ENCODE measurements around the gene KIAA1671. TPM values are rescaled to one million over a fixed set of nuclear protein-coding genes. Genes with fewer than 3 reads are reported as not detected.

Gene KIAA1671
- total RNA-seq, 2 donors from 2014 or later = 82.5 to 94.3 TPM

- intact Hi-C loops (cut with DNase I) = no loop called here
- no peaks in the 10 kb centered on the region for H3K4me1 ChIP-seq
- no peaks in the 10 kb centered on the region for H3K9me3 ChIP-seq
- H3K36me3 ChIP-seq = no peaks in the 10 kb centered on the region
- DNase-seq = no peak
- H3K9ac ChIP-seq (ENCODE audit: low read depth in 2 of 2, low read length in 2 of 2) = no peak overlapping the region
- no peak overlapping the region for H3K27ac ChIP-seq
- H3K27me3 ChIP-seq = no peaks in the 10 kb centered on the region
- H3K4me3 ChIP-seq = no peak overlapping the region
- no peak for TF ChIP-seq CTCF (IDR thresholded peaks at IDR 0.05)
These were observed 144.3 kb downstream of the KIAA1671 start for GRCh38 chr22:25096638-25097405.

GRCh38 chr22:25098445-25099081 lies 146.0 kb downstream of the KIAA1671 start:
- H3K4me1 ChIP-seq = no peaks in the 10 kb centered on the region
- H3K27me3 ChIP-seq = no peaks in the 10 kb centered on the region
- H3K27ac ChIP-seq = no peak overlapping the region
- H3K9ac ChIP-seq (ENCODE audit: low read depth in 2 of 2, low read length in 2 of 2) = no peak overlapping the region
- no peak overlapping the region for H3K4me3 ChIP-seq
- intact Hi-C loops (cut with DNase I) = no loop called here
- H3K36me3 ChIP-seq = no peaks in the 10 kb centered on the region
- TF ChIP-seq CTCF (IDR thresholded peaks at IDR 0.05) = no peak
- no peak for DNase-seq
- no peaks in the 10 kb centered on the region for H3K9me3 ChIP-seq

GRCh38 chr22:25099202-25099601 lies 146.7 kb downstream of the KIAA1671 start:
- Histone ChIP-seq H3K27me3 (no peaks in the 10 kb centered on the region), H3K4me3 (no peak overlapping the region), H3K4me1 (no peaks in the 10 kb centered on the region), H3K9ac (ENCODE audit: low read depth in 2 of 2, low read length in 2 of 2) (no peak overlapping the region), H3K27ac (no peak overlapping the region), H3K36me3 (no peaks in the 10 kb centered on the region), H3K9me3 (no peaks in the 10 kb centered on the region)
- intact Hi-C loops (cut with DNase I) = no loop called here
- no peak for DNase-seq
- TF ChIP-seq CTCF (IDR thresholded peaks at IDR 0.05) = no peak

- no peaks in the 10 kb centered on the region for H3K27me3 ChIP-seq
- TF ChIP-seq CTCF (IDR thresholded peaks at IDR 0.05) = no peak
- no peaks in the 10 kb centered on the region for H3K4me1 ChIP-seq
- no peak for DNase-seq
- no peaks in the 10 kb centered on the region for H3K36me3 ChIP-seq
- H3K4me3 ChIP-seq = no peak overlapping the region
- intact Hi-C loops (cut with DNase I) = no loop called here
- no peak overlapping the region for H3K9ac ChIP-seq (ENCODE audit: low read depth in 2 of 2, low read length in 2 of 2)
- H3K27ac ChIP-seq = no peak overlapping the region
- no peaks in the 10 kb centered on the region for H3K9me3 ChIP-seq
These were observed 147.9 kb downstream of the KIAA1671 start for GRCh38 chr22:25100402-25100801.

GRCh38 chr22:25100948-25101347 lies 148.4 kb downstream of the KIAA1671 start:
- Histone ChIP-seq H3K36me3 (no peaks in the 10 kb centered on the region), H3K9ac (ENCODE audit: low read depth in 2 of 2, low read length in 2 of 2) (no peak overlapping the region), H3K4me3 (no peak overlapping the region), H3K9me3 (no peaks in the 10 kb centered on the region), H3K27me3 (no peaks in the 10 kb centered on the region), H3K4me1 (no peaks in the 10 kb centered on the region), H3K27ac (no peak overlapping the region)
- intact Hi-C loops (cut with DNase I) = no loop called here
- no peak for DNase-seq
- TF ChIP-seq CTCF (IDR thresholded peaks at IDR 0.05) = no peak

Data from colonic mucosa (tissue), 4 donors.